Measurements from ENCODE around the gene PRKAR2A. TPM values are rescaled to one million over a fixed set of nuclear protein-coding genes. Genes with fewer than 3 reads are reported as not detected.

Gene PRKAR2A
- polyA plus RNA-seq: 10.0 TPM

GRCh38 chr3:48847504-48848423 is at the start of gene PRKAR2A:
TSS of gene PRKAR2A (minus strand) at chr3:48847874. CDS start at chr3:48847596, 278 bp downstream.
- H3K9me3 Mint-ChIP-seq: no peaks in the 10 kb centered on the region
- no peaks in the 10 kb centered on the region for H3K27me3 Mint-ChIP-seq
- peak within 1 kb of the TSS; percentile 89 to 99 (median 96) for H3K4me3 Mint-ChIP-seq
- peak within 1 kb of the TSS; percentile 93 to 97 (median 97) for H3K27ac Mint-ChIP-seq
- no peaks in the 10 kb centered on the region for H3K36me3 Mint-ChIP-seq
- peaks cover 12 to 23% (median 20%) of the 10 kb centered on the region in 3 donors for H3K4me1 Mint-ChIP-seq

GRCh38 chr3:48896936-48897335 is 49.3 kb upstream of the PRKAR2A start:
- no peaks in the 10 kb centered on the region for H3K9me3 Mint-ChIP-seq
- H3K27me3 Mint-ChIP-seq: no peaks in the 10 kb centered on the region
- peak overlapping the region; percentile 48 to 96 (median 68) for H3K4me3 Mint-ChIP-seq
- peak overlapping the region in 2 of 3 donors; percentile 59 to 78 for H3K27ac Mint-ChIP-seq
- peaks cover 25 to 30% (median 26%) of the 10 kb centered on the region in 3 donors for H3K4me1 Mint-ChIP-seq
- H3K36me3 Mint-ChIP-seq: no peaks in the 10 kb centered on the region

- Mint-ChIP-seq H3K9me3 (no peaks in the 10 kb centered on the region), H3K27ac (peak overlapping the region in 1 of 3 donors; percentile 19), H3K36me3 (peaks cover 4% of the 10 kb centered on the region), H3K27me3 (no peaks in the 10 kb centered on the region), H3K4me1 (peaks cover 21 to 26% (median 24%) of the 10 kb centered on the region in 3 donors), H3K4me3 (no peak overlapping the region)
Observed at GRCh38 chr3:48894516-48894915, 46.8 kb upstream of the PRKAR2A start.

GRCh38 chr3:48891606-48892005 is 43.9 kb upstream of the PRKAR2A start:
- Mint-ChIP-seq H3K27me3 (no peaks in the 10 kb centered on the region), H3K4me3 (no peak overlapping the region), H3K36me3 (peaks cover 4% of the 10 kb centered on the region), H3K4me1 (peaks cover 0 to 5% (median 0%) of the 10 kb centered on the region in 3 donors), H3K9me3 (no peaks in the 10 kb centered on the region), H3K27ac (no peak overlapping the region)

- Mint-ChIP-seq H3K36me3 (peaks cover 9% of the 10 kb centered on the region), H3K4me3 (no peak overlapping the region), H3K27ac (peak overlapping the region in 1 of 3 donors; percentile 66), H3K9me3 (no peaks in the 10 kb centered on the region), H3K27me3 (no peaks in the 10 kb centered on the region), H3K4me1 (peaks cover 0 to 14% (median 3%) of the 10 kb centered on the region in 3 donors)
Observed at GRCh38 chr3:48885753-48886152, 38.1 kb upstream of the PRKAR2A start.

- Mint-ChIP-seq H3K9me3 (no peaks in the 10 kb centered on the region), H3K4me3 (no peak overlapping the region), H3K27ac (no peak overlapping the region), H3K4me1 (peaks cover 0 to 22% (median 9%) of the 10 kb centered on the region in 3 donors), H3K27me3 (no peaks in the 10 kb centered on the region), H3K36me3 (peaks cover 9% of the 10 kb centered on the region)
Observed at GRCh38 chr3:48881652-48882114, 34.0 kb upstream of the PRKAR2A start.

GRCh38 chr3:48881006-48881405 is 33.3 kb upstream of the PRKAR2A start:
- Mint-ChIP-seq H3K4me3 (no peak overlapping the region), H3K9me3 (no peaks in the 10 kb centered on the region), H3K27ac (no peak overlapping the region), H3K27me3 (no peaks in the 10 kb centered on the region), H3K36me3 (peaks cover 9% of the 10 kb centered on the region), H3K4me1 (peaks cover 0 to 21% (median 9%) of the 10 kb centered on the region in 3 donors)

GRCh38 chr3:48879994-48880377 is 32.3 kb upstream of the PRKAR2A start:
- Mint-ChIP-seq H3K27ac (peak overlapping the region in 1 of 3 donors; percentile 73), H3K9me3 (no peaks in the 10 kb centered on the region), H3K4me1 (peaks cover 0 to 14% (median 9%) of the 10 kb centered on the region in 3 donors), H3K27me3 (no peaks in the 10 kb centered on the region), H3K36me3 (peaks cover 5% of the 10 kb centered on the region), H3K4me3 (peak overlapping the region in 1 of 4 donors; percentile 27)

- H3K4me3 Mint-ChIP-seq: no peak overlapping the region
- no peaks in the 10 kb centered on the region for H3K9me3 Mint-ChIP-seq
- H3K36me3 Mint-ChIP-seq: peaks cover 3% of the 10 kb centered on the region
- H3K27me3 Mint-ChIP-seq: no peaks in the 10 kb centered on the region
- H3K27ac Mint-ChIP-seq: peak overlapping the region in 1 of 3 donors; percentile 73
- H3K4me1 Mint-ChIP-seq: peaks cover 0 to 10% (median 9%) of the 10 kb centered on the region in 3 donors
Observed at GRCh38 chr3:48879307-48879993, 31.8 kb upstream of the PRKAR2A start.

GRCh38 chr3:48877671-48878070 is 30.0 kb upstream of the PRKAR2A start:
- no peaks in the 10 kb centered on the region for H3K9me3 Mint-ChIP-seq
- peaks cover 0 to 10% (median 9%) of the 10 kb centered on the region in 3 donors for H3K4me1 Mint-ChIP-seq
- no peaks in the 10 kb centered on the region for H3K27me3 Mint-ChIP-seq
- peaks cover 1% of the 10 kb centered on the region for H3K36me3 Mint-ChIP-seq
- H3K27ac Mint-ChIP-seq: no peak overlapping the region
- no peak overlapping the region for H3K4me3 Mint-ChIP-seq

- no peak overlapping the region for H3K4me3 Mint-ChIP-seq
- H3K27me3 Mint-ChIP-seq: no peaks in the 10 kb centered on the region
- peaks cover 6% of the 10 kb centered on the region for H3K36me3 Mint-ChIP-seq
- no peak overlapping the region for H3K27ac Mint-ChIP-seq
- H3K9me3 Mint-ChIP-seq: no peaks in the 10 kb centered on the region
- peaks cover 0 to 2% (median 0%) of the 10 kb centered on the region in 3 donors for H3K4me1 Mint-ChIP-seq
Observed at GRCh38 chr3:48863122-48863521, 15.4 kb upstream of the PRKAR2A start.

GRCh38 chr3:48859206-48859605 is 11.5 kb upstream of the PRKAR2A start:
- Mint-ChIP-seq H3K27ac (peak overlapping the region in 1 of 3 donors; percentile 63), H3K27me3 (no peaks in the 10 kb centered on the region), H3K36me3 (peaks cover 3% of the 10 kb centered on the region), H3K9me3 (no peaks in the 10 kb centered on the region), H3K4me1 (peaks cover 0 to 2% (median 0%) of the 10 kb centered on the region in 3 donors), H3K4me3 (peak overlapping the region in 1 of 4 donors; percentile 54)

GRCh38 chr3:48858709-48859108 is 11.0 kb upstream of the PRKAR2A start:
- H3K27ac Mint-ChIP-seq: peak overlapping the region in 1 of 3 donors; percentile 63
- no peak overlapping the region for H3K4me3 Mint-ChIP-seq
- peaks cover 0 to 2% (median 0%) of the 10 kb centered on the region in 3 donors for H3K4me1 Mint-ChIP-seq
- no peaks in the 10 kb centered on the region for H3K27me3 Mint-ChIP-seq
- H3K36me3 Mint-ChIP-seq: peaks cover 3% of the 10 kb centered on the region
- no peaks in the 10 kb centered on the region for H3K9me3 Mint-ChIP-seq

- peak overlapping the region in 1 of 3 donors; percentile 16 for H3K27ac Mint-ChIP-seq
- no peaks in the 10 kb centered on the region for H3K9me3 Mint-ChIP-seq
- peaks cover 0 to 2% (median 0%) of the 10 kb centered on the region in 3 donors for H3K4me1 Mint-ChIP-seq
- H3K36me3 Mint-ChIP-seq: peaks cover 3% of the 10 kb centered on the region
- H3K4me3 Mint-ChIP-seq: no peak overlapping the region
- no peaks in the 10 kb centered on the region for H3K27me3 Mint-ChIP-seq
Observed at GRCh38 chr3:48857641-48858040, 10.0 kb upstream of the PRKAR2A start.

- no peaks in the 10 kb centered on the region for H3K36me3 Mint-ChIP-seq
- H3K4me3 Mint-ChIP-seq: no peak overlapping the region
- H3K9me3 Mint-ChIP-seq: no peaks in the 10 kb centered on the region
- no peaks in the 10 kb centered on the region for H3K4me1 Mint-ChIP-seq
- no peaks in the 10 kb centered on the region for H3K27me3 Mint-ChIP-seq
- H3K27ac Mint-ChIP-seq: peak overlapping the region in 1 of 3 donors; percentile 19
Observed at GRCh38 chr3:48856469-48856868, 8.8 kb upstream of the PRKAR2A start.
